ENCODE measurements around the gene TDP1. TPM values are rescaled to one million over a fixed set of nuclear protein-coding genes. Genes with fewer than 3 reads are reported as not detected.
A peak's percentile ranks its signal among the peaks of the same experiment; 100 is the strongest.

The TDP1 gene
- total RNA-seq, 4 donors from 2014 or later: 0.75 to 28.3 (median 14.5) TPM

GRCh38 chr14:89965839-89966238 lies 10.1 kb downstream of the TDP1 start:
- TF ChIP-seq CTCF (IDR thresholded peaks at IDR 0.05) (no peak), POLR2A (IDR thresholded peaks at IDR 0.05) (no peak), EP300 (IDR thresholded peaks at IDR 0.05; ENCODE audit: low read depth) (no peak), POLR2AphosphoS5 (IDR thresholded peaks at IDR 0.05) (no peak)
- 92 to 100% methylated on average over 1 of the region's 1 CpG for WGBS, 2 donors (ENCODE audit: low coverage in 1 of 2)
- H3K36me3 ChIP-seq: peaks cover 0 to 17% (median 5%) of the 10 kb centered on the region in 4 donors
- H3K27ac ChIP-seq: no peak overlapping the region
- H3K27me3 ChIP-seq: no peaks in the 10 kb centered on the region
- DNase-seq: no peak
- H3K4me1 ChIP-seq: no peaks in the 10 kb centered on the region
- no peak overlapping the region for H3K4me3 ChIP-seq
- no peaks in the 10 kb centered on the region for H3K9me3 ChIP-seq
- intact Hi-C loops (cut with DNase I; ENCODE audit: low total_unique reads): no loop called here
- in situ Hi-C loops (cut with MboI; ENCODE audit: low pct_ligation_motif_present in 1 of 4, low pct_unique_long_range_greater_than_20kb in 1 of 4, low sequenced_read_pairs in 3 of 4): loop anchor here in 1 of 4 donors (25.0 kb wide), 1 partner anchor 271 kb away; no protein-coding TSS in a partner anchor

- TF ChIP-seq EP300 (IDR thresholded peaks at IDR 0.05; ENCODE audit: low read depth) (no peak), CTCF (IDR thresholded peaks at IDR 0.05) (peak; percentile 64 to 80 (median 76))
- 0 to 61% methylated on average over 1 to 7 of the region's 7 CpGs for WGBS, 2 donors (ENCODE audit: low coverage in 1 of 2)
- peak; percentile 55 for DNase-seq
- no peak overlapping the region for H3K27ac ChIP-seq
- H3K4me1 ChIP-seq: no peaks in the 10 kb centered on the region
- intact Hi-C loops (cut with DNase I; ENCODE audit: low total_unique reads) (no loop called here), in situ Hi-C loops (cut with MboI; ENCODE audit: low pct_ligation_motif_present in 1 of 4, low pct_unique_long_range_greater_than_20kb in 1 of 4, low sequenced_read_pairs in 3 of 4) (loop anchor here in 1 of 4 donors (25.0 kb wide), 1 partner anchor 264 kb away; no protein-coding TSS in a partner anchor)
- no peaks in the 10 kb centered on the region for H3K27me3 ChIP-seq
- no peak overlapping the region for H3K4me3 ChIP-seq
- no peaks in the 10 kb centered on the region for H3K9me3 ChIP-seq
- H3K36me3 ChIP-seq: peaks cover 0 to 16% (median 8%) of the 10 kb centered on the region in 4 donors
These were observed 17.6 kb downstream of the TDP1 start for GRCh38 chr14:89973234-89973823.

GRCh38 chr14:89977668-89978067 lies 21.9 kb downstream of the TDP1 start:
- DNase-seq: no peak
- Histone ChIP-seq H3K4me3 (no peak overlapping the region), H3K36me3 (peaks cover 0 to 18% (median 0%) of the 10 kb centered on the region in 4 donors), H3K27me3 (no peaks in the 10 kb centered on the region), H3K9me3 (no peaks in the 10 kb centered on the region), H3K27ac (no peak overlapping the region), H3K4me1 (no peaks in the 10 kb centered on the region)
- WGBS, 2 donors (ENCODE audit: low coverage in 1 of 2): 67 to 93% methylated on average over 3 to 4 of the region's 4 CpGs
- intact Hi-C loops (cut with DNase I; ENCODE audit: low total_unique reads): loop anchor here (5.0 kb wide), 1 partner anchor 260 kb away; no protein-coding TSS in a partner anchor
- TF ChIP-seq EP300 (IDR thresholded peaks at IDR 0.05; ENCODE audit: low read depth): no peak
- no peak for TF ChIP-seq POLR2AphosphoS5 (IDR thresholded peaks at IDR 0.05)
- TF ChIP-seq CTCF (IDR thresholded peaks at IDR 0.05): no peak
- no peak for TF ChIP-seq POLR2A (IDR thresholded peaks at IDR 0.05)
- in situ Hi-C loops (cut with MboI; ENCODE audit: low pct_ligation_motif_present in 1 of 4, low pct_unique_long_range_greater_than_20kb in 1 of 4, low sequenced_read_pairs in 3 of 4): loop anchor here in 3 of 4 donors (25.0 kb wide), 1 partner anchor 260 kb away; no protein-coding TSS in a partner anchor

GRCh38 chr14:89978656-89979055 lies 22.9 kb downstream of the TDP1 start:
- in situ Hi-C loops (cut with MboI; ENCODE audit: low pct_ligation_motif_present in 1 of 4, low pct_unique_long_range_greater_than_20kb in 1 of 4, low sequenced_read_pairs in 3 of 4): loop anchor here in 3 of 4 donors (25.0 kb wide), 1 partner anchor 259 kb away; no protein-coding TSS in a partner anchor
- H3K27me3 ChIP-seq: no peaks in the 10 kb centered on the region
- TF ChIP-seq POLR2AphosphoS5 (IDR thresholded peaks at IDR 0.05) (no peak), EP300 (IDR thresholded peaks at IDR 0.05; ENCODE audit: low read depth) (no peak), CTCF (IDR thresholded peaks at IDR 0.05) (no peak), POLR2A (IDR thresholded peaks at IDR 0.05) (no peak)
- H3K27ac ChIP-seq: no peak overlapping the region
- H3K4me3 ChIP-seq: no peak overlapping the region
- no peak for DNase-seq
- WGBS, 2 donors (ENCODE audit: low coverage in 1 of 2): 89 to 95% methylated on average over 4 of the region's 4 CpGs
- intact Hi-C loops (cut with DNase I; ENCODE audit: low total_unique reads): loop anchor here (5.0 kb wide), 1 partner anchor 259 kb away; no protein-coding TSS in a partner anchor
- no peaks in the 10 kb centered on the region for H3K4me1 ChIP-seq
- H3K9me3 ChIP-seq: no peaks in the 10 kb centered on the region
- H3K36me3 ChIP-seq: peaks cover 0 to 18% (median 0%) of the 10 kb centered on the region in 4 donors

Data from transverse colon (tissue), 4 donors.